ENCODE measurements around the gene TYK2. TPM values are rescaled to one million over a fixed set of nuclear protein-coding genes. Genes with fewer than 3 reads are reported as not detected.
A peak's percentile ranks its signal among the peaks of the same experiment; 100 is the strongest.

Gene TYK2
- total and polyA plus RNA-seq, 9 of the 15 experiments (the other 6 are each of a cell fraction or from before 2014, with no cell fraction given) = 15.0 to 182 (median 85.9) TPM

DNA sequence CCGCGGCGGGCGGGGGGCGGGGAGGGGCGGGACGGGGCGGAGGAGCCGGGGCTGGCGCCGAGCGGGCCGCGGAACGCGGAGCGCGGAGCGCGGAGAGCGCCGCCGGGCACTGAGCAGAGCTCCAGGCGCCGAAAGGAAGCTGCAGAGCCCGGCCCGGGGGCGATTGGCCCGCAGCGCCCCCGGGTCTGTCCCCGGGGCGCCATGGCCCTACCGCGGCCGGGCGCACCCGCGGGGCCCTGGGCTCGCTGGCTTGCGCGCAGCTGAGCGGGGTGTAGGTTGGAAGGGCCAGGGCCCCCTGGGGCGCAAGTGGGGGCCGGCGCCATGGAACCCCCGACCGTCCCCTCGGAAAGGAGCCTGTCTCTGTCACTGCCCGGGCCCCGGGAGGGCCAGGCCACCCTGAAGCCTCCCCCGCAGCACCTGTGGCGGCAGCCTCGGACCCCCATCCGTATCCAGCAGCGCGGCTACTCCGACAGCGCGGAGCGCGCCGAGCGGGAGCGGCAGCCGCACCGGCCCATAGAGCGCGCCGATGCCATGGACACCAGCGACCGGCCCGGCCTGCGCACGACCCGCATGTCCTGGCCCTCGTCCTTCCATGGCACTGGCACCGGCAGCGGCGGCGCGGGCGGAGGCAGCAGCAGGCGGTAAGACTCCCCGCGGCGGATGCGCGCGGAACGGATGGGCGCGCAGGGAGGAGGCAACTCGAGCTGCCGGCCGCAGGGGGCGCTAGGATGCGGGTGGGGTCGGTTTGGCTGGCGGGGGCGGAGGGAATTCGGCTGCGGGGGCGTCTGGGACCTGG, 40.3 kb upstream of the TYK2 start, which contains the start of gene PDE4A (continued):
- no peak for TF ChIP-seq MECOM (CRISPR knock-in tag; IDR thresholded peaks at IDR 0.05)
- TF ChIP-seq, protein P1, sequence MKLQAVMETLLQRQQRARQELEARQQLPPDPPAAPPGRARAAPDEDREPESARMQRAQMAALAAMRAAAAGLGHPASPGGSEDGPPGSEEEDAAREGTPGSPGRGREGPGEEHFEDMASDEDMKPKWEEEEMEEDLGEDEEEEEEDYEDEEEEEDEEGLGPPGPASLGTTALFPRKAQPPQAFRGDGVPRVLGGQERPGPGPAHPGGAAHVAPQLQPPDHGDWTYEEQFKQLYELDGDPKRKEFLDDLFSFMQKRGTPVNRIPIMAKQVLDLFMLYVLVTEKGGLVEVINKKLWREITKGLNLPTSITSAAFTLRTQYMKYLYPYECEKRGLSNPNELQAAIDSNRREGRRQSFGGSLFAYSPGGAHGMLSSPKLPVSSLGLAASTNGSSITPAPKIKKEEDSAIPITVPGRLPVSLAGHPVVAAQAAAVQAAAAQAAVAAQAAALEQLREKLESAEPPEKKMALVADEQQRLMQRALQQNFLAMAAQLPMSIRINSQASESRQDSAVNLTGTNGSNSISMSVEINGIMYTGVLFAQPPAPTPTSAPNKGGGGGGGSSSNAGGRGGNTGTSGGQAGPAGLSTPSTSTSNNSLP (IDR thresholded peaks at IDR 0.05; ENCODE audit: borderline replicate concordance, low read depth, low read length) = no peak
- TF ChIP-seq SUPT5H (IDR thresholded peaks at IDR 0.05) = no peak
- no peak for TF ChIP-seq SNIP1 (IDR thresholded peaks at IDR 0.05; ENCODE audit: low read depth)
- TF ChIP-seq FOXJ3 (CRISPR knock-in tag; IDR thresholded peaks at IDR 0.05) = no peak
- no peak for TF ChIP-seq TFAM (CRISPR knock-in tag; conservative IDR thresholded peaks at IDR 0.05)
- no peak for TF ChIP-seq PURB (CRISPR knock-in tag; IDR thresholded peaks at IDR 0.05; ENCODE audit: low read depth)
- no peak for TF ChIP-seq NFATC3 (IDR thresholded peaks at IDR 0.05)
- TF ChIP-seq, protein P2, sequence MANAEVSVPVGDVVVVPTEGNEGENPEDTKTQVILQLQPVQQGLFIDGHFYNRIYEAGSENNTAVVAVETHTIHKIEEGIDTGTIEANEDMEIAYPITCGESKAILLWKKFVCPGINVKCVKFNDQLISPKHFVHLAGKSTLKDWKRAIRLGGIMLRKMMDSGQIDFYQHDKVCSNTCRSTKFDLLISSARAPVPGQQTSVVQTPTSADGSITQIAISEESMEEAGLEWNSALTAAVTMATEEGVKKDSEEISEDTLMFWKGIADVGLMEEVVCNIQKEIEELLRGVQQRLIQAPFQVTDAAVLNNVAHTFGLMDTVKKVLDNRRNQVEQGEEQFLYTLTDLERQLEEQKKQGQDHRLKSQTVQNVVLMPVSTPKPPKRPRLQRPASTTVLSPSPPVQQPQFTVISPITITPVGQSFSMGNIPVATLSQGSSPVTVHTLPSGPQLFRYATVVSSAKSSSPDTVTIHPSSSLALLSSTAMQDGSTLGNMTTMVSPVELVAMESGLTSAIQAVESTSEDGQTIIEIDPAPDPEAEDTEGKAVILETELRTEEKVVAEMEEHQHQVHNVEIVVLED (CRISPR knock-in tag; IDR thresholded peaks at IDR 0.05) = no peak
- TF ChIP-seq POU5F1 (IDR thresholded peaks at IDR 0.05; ENCODE audit: borderline replicate concordance, low read depth, low read length, partially characterized antibody) = no peak
- TF ChIP-seq, protein P3, sequence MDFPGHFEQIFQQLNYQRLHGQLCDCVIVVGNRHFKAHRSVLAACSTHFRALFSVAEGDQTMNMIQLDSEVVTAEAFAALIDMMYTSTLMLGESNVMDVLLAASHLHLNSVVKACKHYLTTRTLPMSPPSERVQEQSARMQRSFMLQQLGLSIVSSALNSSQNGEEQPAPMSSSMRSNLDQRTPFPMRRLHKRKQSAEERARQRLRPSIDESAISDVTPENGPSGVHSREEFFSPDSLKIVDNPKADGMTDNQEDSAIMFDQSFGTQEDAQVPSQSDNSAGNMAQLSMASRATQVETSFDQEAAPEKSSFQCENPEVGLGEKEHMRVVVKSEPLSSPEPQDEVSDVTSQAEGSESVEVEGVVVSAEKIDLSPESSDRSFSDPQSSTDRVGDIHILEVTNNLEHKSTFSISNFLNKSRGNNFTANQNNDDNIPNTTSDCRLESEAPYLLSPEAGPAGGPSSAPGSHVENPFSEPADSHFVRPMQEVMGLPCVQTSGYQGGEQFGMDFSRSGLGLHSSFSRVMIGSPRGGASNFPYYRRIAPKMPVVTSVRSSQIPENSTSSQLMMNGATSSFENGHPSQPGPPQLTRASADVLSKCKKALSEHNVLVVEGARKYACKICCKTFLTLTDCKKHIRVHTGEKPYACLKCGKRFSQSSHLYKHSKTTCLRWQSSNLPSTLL (IDR thresholded peaks at IDR 0.05) = no peak
- TF ChIP-seq PHB2 (IDR thresholded peaks at IDR 0.05; ENCODE audit: low read depth) = no peak
- 0 out of 2 replicates have a peak, but pooled peaks have one; percentile 34 for TF ChIP-seq NR2C2 (CRISPR knock-in tag; IDR thresholded peaks at IDR 0.05)
- TF ChIP-seq NR2C2 (tag; IDR thresholded peaks at IDR 0.05) = no peak
- TF ChIP-seq BHLHE40 (IDR thresholded peaks at IDR 0.05; ENCODE audit: low read length) = no peak
- TF ChIP-seq OTX1 (CRISPR knock-in tag; IDR thresholded peaks at IDR 0.05) = no peak
- no peak for TF ChIP-seq COPS2 (conservative IDR thresholded peaks at IDR 0.05)
- no peak for TF ChIP-seq SLC30A9 (CRISPR knock-in tag; IDR thresholded peaks at IDR 0.05)
- TF ChIP-seq RUNX1 (IDR thresholded peaks at IDR 0.05; ENCODE audit: low read depth) = no peak
- TF ChIP-seq MAFF (IDR thresholded peaks at IDR 0.05; ENCODE audit: low read length) = no peak
- no peak for TF ChIP-seq ZNF174 (CRISPR knock-in tag; IDR thresholded peaks at IDR 0.05)
- no peak for TF ChIP-seq CBFA2T2 (conservative IDR thresholded peaks at IDR 0.05)
- TF ChIP-seq ZNF274 (IDR thresholded peaks at IDR 0.05; ENCODE audit: borderline replicate concordance, low read depth, low read length) = no peak
- no peak for TF ChIP-seq IFI16 (CRISPR knock-in tag; IDR thresholded peaks at IDR 0.05)
- TF ChIP-seq SRSF7 (optimal IDR thresholded peaks at IDR 0.05; ENCODE audit: low read depth, low read length) = no peak
- TF ChIP-seq ZBED1 (IDR thresholded peaks at IDR 0.05) = no peak
- no peak for TF ChIP-seq NUFIP1 (IDR thresholded peaks at IDR 0.05; ENCODE audit: partially characterized antibody)
- TF ChIP-seq BACH1 (tag; IDR thresholded peaks at IDR 0.05) = no peak

Data from K562 (cell line).